ENCODE data around the gene EPB41L2.
A peak's percentile ranks its signal among the peaks of the same experiment; 100 is the strongest.

Gene EPB41L2

DNA sequence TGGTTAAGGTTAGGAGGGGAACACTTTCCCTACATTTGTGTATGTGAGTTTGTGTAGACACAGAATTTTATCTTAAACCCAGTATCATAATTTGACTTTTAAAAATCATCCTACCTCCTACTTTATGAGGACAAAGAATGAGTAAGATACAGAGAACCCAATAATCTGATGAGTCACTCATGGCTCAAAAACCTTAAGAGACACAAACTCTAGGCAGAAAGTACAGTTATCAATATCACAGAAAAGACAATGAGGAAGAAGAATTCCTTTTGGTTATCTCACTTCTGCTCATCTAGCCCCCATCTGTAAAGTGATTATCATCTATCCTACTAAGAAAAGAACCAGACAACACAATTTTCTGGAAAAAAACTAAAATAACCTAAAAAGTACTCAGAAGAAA is 87.7 kb downstream of the EPB41L2 start:
- no peak for DNase-seq (ENCODE audit: low spot score)

GRCh38 chr6:130973521-130974277 is 89.3 kb downstream of the EPB41L2 start:
- DNase-seq (ENCODE audit: low spot score): no peak

DNA sequence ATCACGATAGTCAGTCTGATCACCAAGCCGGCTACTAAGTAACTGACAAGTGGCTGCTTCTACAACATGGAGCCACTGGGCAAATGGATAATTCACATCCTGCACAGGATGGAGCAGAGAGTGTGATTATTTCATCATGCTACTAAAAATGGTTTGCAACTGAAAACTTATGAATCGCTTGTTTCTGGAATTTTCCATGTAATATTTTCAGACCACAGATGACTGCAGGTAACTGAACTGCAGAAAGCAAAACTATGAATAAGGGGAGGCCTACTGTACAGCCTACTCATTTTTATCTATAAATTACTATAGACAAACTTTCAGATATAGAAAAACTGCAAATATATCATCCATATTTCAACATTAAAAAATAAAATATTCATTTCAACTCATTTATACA is 91.5 kb downstream of the EPB41L2 start:
- no peak for DNase-seq (ENCODE audit: low spot score)

- DNase-seq (ENCODE audit: low spot score): no peak
Measured at GRCh38 chr6:130970839-130971410, 92.1 kb downstream of the EPB41L2 start.

GRCh38 chr6:130969791-130970491 is 93.1 kb downstream of the EPB41L2 start:
- DNase-seq (ENCODE audit: low spot score): no peak

GRCh38 chr6:130969166-130969565 is 93.9 kb downstream of the EPB41L2 start:
- DNase-seq (ENCODE audit: low spot score): no peak

- DNase-seq (ENCODE audit: low spot score): no peak
Measured at GRCh38 chr6:130968476-130968875, 94.6 kb downstream of the EPB41L2 start.

DNA sequence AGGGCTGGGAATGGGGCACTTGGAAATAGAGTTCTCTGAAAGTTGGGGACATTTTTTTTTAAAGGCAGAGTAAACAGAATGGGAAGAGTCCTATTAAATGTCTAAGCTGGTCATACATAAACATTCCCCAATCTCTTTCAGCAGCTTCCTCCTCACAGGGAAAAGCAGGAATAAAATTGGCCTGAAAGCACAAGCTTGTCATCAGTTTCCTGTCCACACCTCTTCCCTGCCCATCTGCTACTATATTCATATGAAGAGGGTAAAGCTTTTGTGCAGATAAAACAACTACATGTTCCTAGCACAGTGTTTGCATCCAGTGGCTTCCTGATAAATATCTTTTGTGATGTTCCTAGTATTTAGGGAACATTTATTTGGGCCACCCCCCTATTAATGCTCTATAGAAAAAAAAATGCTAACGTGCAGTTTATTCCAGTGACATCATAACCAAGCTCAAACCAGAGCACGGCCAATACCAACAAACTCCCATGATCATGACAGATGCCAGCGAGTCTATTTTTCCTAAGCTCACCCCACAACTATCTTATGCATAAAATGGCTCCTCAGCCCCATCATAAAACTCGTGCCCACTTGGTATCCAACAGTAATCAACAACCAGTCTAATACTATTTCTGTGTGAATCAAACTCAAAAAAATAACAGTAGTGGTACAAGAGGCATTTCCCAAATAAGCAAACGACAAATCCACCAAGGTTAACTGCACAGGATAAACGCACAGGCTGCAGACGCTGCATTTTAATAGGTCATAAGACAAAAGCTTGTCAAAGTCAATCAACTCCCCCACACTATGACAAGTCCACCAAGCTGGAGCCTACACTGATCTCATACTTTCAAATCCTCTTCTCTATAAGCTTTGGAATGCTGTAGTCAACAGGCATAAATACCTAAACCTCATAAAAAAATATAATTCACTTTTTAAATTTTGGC is 95.3 kb downstream of the EPB41L2 start:
- no peak for DNase-seq (ENCODE audit: low spot score)

- no peak for DNase-seq (ENCODE audit: low spot score)
Measured at GRCh38 chr6:130966344-130966980, 96.6 kb downstream of the EPB41L2 start.

DNA sequence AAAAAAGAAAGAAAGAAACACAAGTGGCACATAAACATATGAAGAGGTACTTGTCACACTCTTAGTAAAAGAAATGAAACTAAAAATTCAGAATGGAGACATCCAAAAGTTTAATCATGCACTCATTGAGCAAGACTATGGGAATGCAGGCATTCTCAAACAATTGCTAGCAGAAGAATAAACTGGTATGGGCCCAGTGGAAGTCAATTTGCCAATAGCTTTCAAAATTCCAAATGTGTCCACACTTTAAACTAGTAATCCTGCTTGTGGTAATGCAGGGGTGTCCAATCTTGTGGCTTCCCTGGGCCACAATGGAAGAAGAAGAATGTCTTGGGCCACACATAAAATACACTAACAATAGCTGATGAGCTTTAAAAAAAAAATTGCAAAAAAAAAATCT is 97.4 kb downstream of the EPB41L2 start:
- DNase-seq (ENCODE audit: low spot score): no peak

DNA sequence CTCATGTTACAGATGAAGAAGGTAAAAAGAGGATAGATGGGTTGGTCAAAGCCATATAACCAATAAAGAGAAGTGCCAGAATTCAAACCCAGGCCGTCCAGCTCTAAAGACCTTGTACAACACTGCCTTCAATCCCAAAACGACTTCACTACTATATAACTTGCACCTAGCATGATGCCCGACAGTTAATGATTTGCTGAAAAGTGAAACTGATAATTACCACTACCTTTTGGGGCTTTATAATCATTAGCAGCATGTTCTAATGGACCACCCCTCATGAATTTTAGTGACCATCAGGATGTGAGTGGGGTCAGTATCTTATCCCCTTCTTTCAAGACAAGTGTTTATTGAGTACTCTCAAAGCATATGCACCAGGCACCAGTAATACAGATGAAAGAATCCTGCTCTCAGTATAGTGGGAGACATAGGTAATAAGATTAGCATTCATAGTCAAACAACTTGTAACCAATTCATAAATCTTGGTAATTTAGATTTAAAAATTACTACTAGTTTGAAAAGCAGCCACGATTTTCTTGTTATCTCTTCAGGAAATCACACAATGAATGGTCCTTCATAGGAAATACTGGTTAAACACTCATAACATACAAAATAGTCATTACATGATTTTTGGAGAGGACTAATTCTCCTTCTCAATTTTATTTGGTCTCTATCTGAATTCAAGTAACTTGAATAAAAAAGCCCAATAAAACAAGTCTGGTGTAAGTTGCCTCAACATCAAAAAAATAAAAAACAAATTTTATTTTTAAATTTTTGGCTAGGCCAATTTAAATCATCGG is 98.0 kb downstream of the EPB41L2 start:
- DNase-seq (ENCODE audit: low spot score): no peak

GRCh38 chr6:130964289-130964688 is 98.8 kb downstream of the EPB41L2 start:
- no peak for DNase-seq (ENCODE audit: low spot score)

GRCh38 chr6:130962966-130963365 is 100.1 kb downstream of the EPB41L2 start:
- no peak for DNase-seq (ENCODE audit: low spot score)

DNA sequence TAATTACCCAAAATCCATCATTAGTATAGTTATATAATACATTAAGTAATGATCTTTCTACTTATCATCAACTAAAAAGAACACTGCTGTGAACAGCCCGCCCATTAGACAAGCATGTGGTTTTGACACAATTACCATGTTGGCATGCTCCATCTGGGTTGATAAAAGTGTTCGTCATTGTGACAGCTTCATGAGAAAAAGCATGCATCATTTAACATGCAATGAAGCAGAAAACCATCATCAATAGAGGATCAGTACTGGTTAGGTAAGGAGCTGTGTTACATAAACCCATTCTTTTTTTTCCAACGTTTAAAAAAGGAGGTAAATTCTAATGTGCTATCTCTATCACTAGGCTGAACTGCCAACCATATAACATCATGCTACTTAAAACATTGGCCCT is 101.9 kb downstream of the EPB41L2 start:
- DNase-seq (ENCODE audit: low spot score): no peak

DNA sequence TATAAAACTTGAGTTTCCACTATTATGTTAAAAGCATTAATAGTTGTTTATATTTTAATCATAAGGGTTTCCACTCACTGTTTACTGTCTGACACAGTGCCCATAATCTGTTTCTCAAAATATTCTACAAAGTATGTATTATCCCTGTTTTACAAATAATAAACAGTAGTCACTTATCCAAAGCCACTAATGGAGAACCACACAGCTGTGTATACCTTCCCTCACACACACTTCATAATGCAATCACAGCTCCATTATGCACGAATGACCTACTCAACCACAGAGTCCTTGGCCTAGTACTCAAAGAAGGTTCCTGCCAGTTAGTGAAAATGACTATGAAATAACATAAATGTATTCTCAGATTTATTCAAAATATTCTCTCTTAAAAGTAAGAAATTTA is 103.1 kb downstream of the EPB41L2 start:
- no peak for DNase-seq (ENCODE audit: low spot score)

- DNase-seq (ENCODE audit: low spot score): no peak
Measured at GRCh38 chr6:130958468-130958867, 104.6 kb downstream of the EPB41L2 start.

GRCh38 chr6:130955755-130956154 is 107.3 kb downstream of the EPB41L2 start:
- DNase-seq (ENCODE audit: low spot score): peak; percentile 61

- DNase-seq (ENCODE audit: low spot score): no peak
Measured at GRCh38 chr6:130949553-130949952, 113.5 kb downstream of the EPB41L2 start.

DNA sequence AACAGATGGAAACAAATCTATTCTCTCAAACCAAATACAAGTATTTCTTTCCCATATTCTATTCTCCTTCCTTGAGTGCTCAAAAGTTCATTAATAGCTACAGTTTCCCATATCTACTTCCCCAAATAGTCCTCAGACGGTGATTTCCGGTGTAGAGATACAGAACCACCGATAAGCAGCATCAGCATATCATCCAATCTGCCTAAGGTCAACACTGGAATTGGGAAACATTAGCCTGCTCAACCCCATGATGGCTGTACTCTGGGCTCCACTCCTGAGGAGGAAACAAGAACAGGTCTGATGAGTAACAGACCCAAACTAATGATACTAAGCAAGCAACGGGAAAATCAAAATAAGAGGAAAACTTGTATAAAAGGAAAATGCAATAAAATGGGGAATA is 115.6 kb downstream of the EPB41L2 start:
- no peak for DNase-seq (ENCODE audit: low spot score)

DNA sequence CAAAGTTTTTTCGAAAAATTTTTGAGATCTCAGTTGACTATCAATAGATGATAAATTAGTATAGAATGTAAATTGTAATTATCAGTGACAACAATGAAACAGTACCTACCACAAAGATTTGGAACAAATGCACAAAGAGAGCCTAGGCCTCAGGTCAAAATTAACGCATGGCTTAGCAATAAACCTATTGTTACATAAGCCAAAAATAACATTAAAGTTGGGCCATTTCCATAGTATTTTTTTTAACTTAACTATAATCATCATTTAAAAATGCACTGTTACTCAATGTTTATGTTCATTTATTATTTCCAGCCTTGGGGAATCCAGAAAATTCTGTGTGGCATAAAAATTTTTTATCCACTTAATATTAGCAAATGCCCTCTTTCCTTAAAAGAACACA is 117.0 kb downstream of the EPB41L2 start:
- DNase-seq (ENCODE audit: low spot score): no peak

DNA sequence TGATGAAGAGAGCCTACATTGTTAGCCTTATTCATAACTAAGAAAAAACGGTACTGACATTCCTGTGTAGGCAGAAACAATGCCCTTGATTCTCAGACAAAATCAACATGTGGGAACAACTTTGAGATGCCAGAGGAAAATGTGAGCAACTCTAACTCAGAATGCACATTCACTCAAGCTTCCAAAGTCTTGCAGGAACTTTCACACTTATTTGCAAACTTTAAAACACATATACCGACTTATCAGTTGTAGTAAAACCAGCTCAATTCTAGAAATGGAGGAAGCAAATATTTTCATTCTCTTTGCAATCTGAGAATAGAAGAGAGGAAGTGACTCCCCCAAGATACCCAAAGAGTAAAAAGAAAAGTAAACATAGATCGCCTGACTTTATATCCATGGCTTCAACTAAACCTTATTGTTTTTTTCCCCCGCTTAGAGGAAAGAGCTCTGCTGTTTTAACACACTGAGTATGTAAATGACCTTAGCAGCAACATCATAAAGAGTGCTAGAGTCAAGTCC is 117.6 kb downstream of the EPB41L2 start:
- DNase-seq (ENCODE audit: low spot score): no peak

Measured in LoVo (cell line).